DMS 273 (cell line): ENCODE data around the gene MYO7A.

Experiments
- DNase-seq: peaks from one replicate; lab custom pipeline; 2025; ENCODE audit not compliant: unreplicated experiment; lab: John Stamatoyannopoulos, UW

Gene MYO7A

GRCh38 chr11:77212314-77213007 lies 84.4 kb downstream of the MYO7A start:
- DNase-seq: no peak

GRCh38 chr11:77213029-77213579 lies 85.1 kb downstream of the MYO7A start:
- no peak for DNase-seq

GRCh38 chr11:77213589-77214428 lies 85.8 kb downstream of the MYO7A start:
- DNase-seq: no peak

GRCh38 chr11:77214557-77214956 lies 86.5 kb downstream of the MYO7A start:
- DNase-seq: no peak

GRCh38 chr11:77215106-77215505 lies 87.1 kb downstream of the MYO7A start:
- DNase-seq: no peak

- DNase-seq: no peak
Measured at GRCh38 chr11:77217156-77217555, 89.1 kb downstream of the MYO7A start.

- DNase-seq: no peak
Measured at GRCh38 chr11:77223797-77224196, 95.8 kb downstream of the MYO7A start.

- no peak for DNase-seq
Measured at GRCh38 chr11:77230878-77231605, 103.0 kb downstream of the MYO7A start.

- DNase-seq: no peak
Measured at GRCh38 chr11:77231800-77232199, 103.8 kb downstream of the MYO7A start.

- no peak for DNase-seq
Measured at GRCh38 chr11:77232242-77232641, 104.2 kb downstream of the MYO7A start.

GRCh38 chr11:77233011-77233410 lies 105.0 kb downstream of the MYO7A start:
- DNase-seq: no peak

- DNase-seq: no peak
Measured at GRCh38 chr11:77236901-77237300, 108.9 kb downstream of the MYO7A start.

- no peak for DNase-seq
Measured at GRCh38 chr11:77244277-77245027, 116.4 kb downstream of the MYO7A start.

GRCh38 chr11:77249427-77249826 lies 121.4 kb downstream of the MYO7A start:
- DNase-seq: no peak

GRCh38 chr11:77250881-77251640 lies 123.0 kb downstream of the MYO7A start:
- DNase-seq: no peak

- DNase-seq: no peak
Measured at GRCh38 chr11:77252555-77253270, 124.7 kb downstream of the MYO7A start.

- DNase-seq: no peak
Measured at GRCh38 chr11:77253690-77254089, 125.6 kb downstream of the MYO7A start.

- no peak for DNase-seq
Measured at GRCh38 chr11:77259641-77260040, 131.6 kb downstream of the MYO7A start.

- no peak for DNase-seq
Measured at GRCh38 chr11:77262803-77263202, 134.8 kb downstream of the MYO7A start.
